Muscle layer of colon (tissue), 2 donors: ENCODE measurements around the gene KRAS.
"Not testable (repeated sequence)": the region's sequence is repeated elsewhere in the genome, so short reads cannot be mapped to it uniquely, and the experiment has no call there.

ENCODE experiments used
- H3K27ac ChIP-seq: one replicate; pipeline ENCODE4 v1.7.0; 2013; ENCODE audit warnings: low read depth, mild to moderate bottlenecking, low read length, moderate library complexity
- H3K27me3 ChIP-seq, 2 donors: one replicate each; pipeline ENCODE4 v1.7.0; 2013; ENCODE audit warnings: low read length in 2 of 2, mild to moderate bottlenecking in 2 of 2; ENCODE audit not compliant: insufficient read depth in 2 of 2, control insufficient read depth in 1 of 2
- H3K36me3 ChIP-seq: one replicate; pipeline ENCODE4 v1.7.0; 2013; ENCODE audit warnings: mild to moderate bottlenecking, low read length; ENCODE audit not compliant: insufficient read depth
- H3K4me1 ChIP-seq: one replicate; pipeline ENCODE4 v1.7.0; 2013; ENCODE audit warnings: mild to moderate bottlenecking, low read length; ENCODE audit not compliant: insufficient read depth
- H3K4me3 ChIP-seq, 2 donors: one replicate each; pipeline ENCODE4 v1.7.0; 2013; ENCODE audit warnings: low read length in 2 of 2, low read depth in 1 of 2, mild to moderate bottlenecking in 1 of 2, moderate library complexity in 1 of 2
- H3K9ac ChIP-seq: one replicate; pipeline ENCODE4 v1.7.0; 2013; ENCODE audit warnings: low read length
- H3K9me3 ChIP-seq: one replicate; pipeline ENCODE4 v1.7.0; 2013; ENCODE audit warnings: mild to moderate bottlenecking, low read length
- donor health status: abdominal sarcoma.
- donor health status: Adenocarcinoma of cecum.

KRAS gene

DNA sequence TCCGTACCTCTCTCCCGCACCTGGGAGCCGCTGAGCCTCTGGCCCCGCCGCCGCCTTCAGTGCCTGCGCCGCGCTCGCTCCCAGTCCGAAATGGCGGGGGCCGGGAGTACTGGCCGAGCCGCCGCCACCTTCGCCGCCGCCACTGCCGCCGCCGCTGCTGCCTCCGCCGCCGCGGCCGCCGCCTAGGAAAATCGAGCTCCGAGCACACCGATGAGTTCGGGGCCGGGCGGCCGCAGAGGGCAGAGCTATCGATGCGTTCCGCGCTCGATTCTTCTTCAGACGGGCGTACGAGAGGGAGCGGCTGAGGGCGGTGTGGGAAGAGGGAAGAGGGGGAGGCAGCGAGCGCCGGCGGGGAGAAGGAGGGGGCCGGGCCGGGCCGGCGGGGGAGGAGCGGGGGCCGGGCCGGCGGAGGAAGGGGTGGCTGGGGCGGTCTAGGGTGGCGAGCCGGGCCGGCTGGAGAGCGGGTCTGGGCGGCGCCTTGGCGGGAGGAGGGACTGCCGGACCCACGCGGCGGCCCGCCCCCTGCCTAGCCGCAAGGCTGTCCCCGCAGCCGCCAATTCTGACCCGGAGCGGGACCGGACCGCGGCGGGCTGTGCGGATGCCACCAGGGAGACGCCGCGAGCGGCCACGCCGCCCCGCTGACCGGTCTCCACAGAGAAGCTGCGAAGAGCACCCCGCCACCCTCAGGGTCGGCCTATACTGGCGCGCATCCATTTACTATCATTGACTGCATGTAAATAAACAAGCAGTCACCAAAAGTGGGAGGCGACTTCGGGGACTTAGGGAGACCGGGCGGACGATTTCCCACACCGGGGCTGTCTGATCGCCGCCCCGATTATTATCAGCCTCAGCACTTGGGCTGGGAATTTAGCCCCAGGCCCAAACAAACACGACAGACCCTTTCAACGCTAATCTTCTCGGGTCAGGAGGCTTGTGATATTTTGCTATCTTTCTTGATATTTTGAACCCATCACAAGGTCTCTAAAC lies at the start of gene KRAS:
Gene KRAS, minus strand, starts transcription at position 186 of the 987 bp plus-strand sequence.
- H3K4me1 ChIP-seq, result peaks cover 6% of the 10 kb centered on the region
- no peaks in the 10 kb centered on the region for H3K27me3 ChIP-seq
- no peaks in the 10 kb centered on the region for H3K9me3 ChIP-seq
- peak within 1 kb of the TSS; percentile 65 for H3K9ac ChIP-seq
- H3K36me3 ChIP-seq, result no peaks in the 10 kb centered on the region
- H3K4me3 ChIP-seq, result peak within 1 kb of the TSS; percentile 85 to 88
- peak within 1 kb of the TSS; percentile 85 for H3K27ac ChIP-seq

DNA sequence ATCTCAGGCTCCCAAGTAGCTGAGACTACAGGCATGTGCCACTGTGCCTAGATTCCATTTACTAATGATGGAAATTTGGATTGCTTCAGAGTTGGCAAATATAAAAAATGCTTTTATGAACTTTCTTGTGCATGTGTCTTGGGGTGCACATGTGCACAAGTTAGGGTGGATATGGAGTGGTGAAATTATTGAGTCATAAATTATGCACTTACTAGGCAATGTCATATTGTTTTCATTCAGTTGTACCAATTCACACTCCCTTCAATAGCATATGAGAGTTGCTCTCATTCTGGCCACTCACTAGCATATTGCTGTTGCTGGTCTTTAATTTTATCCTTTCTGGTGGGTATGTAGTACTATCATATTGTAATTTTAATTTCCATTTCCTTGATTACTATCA lies 45.7 kb upstream of the KRAS start:
- Histone ChIP-seq H3K4me1 (no peaks in the 10 kb centered on the region), H3K27ac (no peak overlapping the region), H3K4me3 (no peak overlapping the region), H3K36me3 (no peaks in the 10 kb centered on the region), H3K9me3 (no peaks in the 10 kb centered on the region), H3K9ac (no peak overlapping the region), H3K27me3 (no peaks in the 10 kb centered on the region)

DNA sequence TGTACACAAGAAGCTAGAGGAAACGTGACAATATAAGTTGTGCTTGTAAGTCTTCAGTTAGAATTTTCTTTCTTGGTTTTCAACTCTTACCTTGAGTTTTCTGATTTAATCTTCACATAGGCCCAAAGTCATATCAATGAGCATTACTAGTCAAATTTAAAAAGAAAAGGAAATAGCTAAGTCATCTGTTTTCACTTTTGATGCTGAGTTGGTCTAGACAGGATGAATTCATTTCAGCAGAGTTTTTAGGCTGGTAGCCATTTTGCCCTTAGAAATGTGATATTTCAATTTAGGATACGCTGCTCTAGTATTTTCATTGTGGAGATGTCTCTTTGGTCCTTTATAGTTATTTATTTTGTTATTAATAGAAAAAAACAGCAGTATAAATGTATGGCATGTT lies 44.6 kb upstream of the KRAS start:
- Histone ChIP-seq H3K4me3 (no peak overlapping the region), H3K36me3 (no peaks in the 10 kb centered on the region), H3K9me3 (no peaks in the 10 kb centered on the region), H3K9ac (no peak overlapping the region), H3K4me1 (no peaks in the 10 kb centered on the region), H3K27me3 (no peaks in the 10 kb centered on the region), H3K27ac (no peak overlapping the region)

DNA sequence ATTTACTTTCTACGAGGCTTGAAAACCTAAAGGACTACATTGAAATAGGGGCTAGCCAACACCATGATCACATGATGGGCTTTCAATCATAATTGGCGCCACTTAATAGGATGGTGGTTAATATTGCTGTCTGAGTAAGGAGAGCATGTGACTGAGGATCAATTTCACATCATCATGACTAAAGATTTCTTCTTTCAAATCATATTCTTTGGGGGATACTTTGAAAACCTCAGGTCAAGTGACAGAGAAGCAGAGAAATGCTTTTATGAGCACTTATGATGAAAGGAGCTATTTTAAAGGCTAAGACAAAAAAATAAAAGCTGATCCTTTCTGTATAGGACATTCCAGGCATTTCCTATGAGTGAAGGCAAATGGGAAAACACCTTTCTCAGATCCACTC lies 42.9 kb upstream of the KRAS start:
- Histone ChIP-seq H3K27me3 (no peaks in the 10 kb centered on the region), H3K9ac (no peak overlapping the region), H3K4me1 (no peaks in the 10 kb centered on the region), H3K27ac (no peak overlapping the region), H3K36me3 (no peaks in the 10 kb centered on the region), H3K4me3 (no peak overlapping the region), H3K9me3 (no peaks in the 10 kb centered on the region)

DNA sequence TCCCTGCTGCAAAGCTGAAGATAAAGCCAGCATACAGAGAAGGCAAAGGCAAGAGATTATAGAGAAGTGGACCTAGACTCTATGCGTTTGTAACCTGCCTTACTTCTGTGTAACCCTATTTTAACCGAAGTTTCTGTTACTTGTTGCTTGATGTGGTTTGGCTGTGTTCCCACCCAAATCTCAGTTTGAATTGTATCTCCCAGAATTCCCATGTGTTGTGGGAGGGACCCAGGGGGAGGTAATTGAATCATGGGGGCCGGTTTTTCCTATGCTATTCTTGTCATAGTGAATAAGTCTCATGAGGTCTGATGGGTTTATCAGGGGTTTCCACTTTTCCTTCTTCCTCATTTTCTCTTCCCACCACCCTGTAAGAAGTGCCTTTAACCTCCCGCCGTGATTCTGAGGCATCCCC lies 42.1 kb upstream of the KRAS start:
- H3K27me3 ChIP-seq, H3K9ac ChIP-seq, H3K27ac ChIP-seq, H3K36me3 ChIP-seq, H3K9me3 ChIP-seq, H3K4me1 ChIP-seq, H3K4me3 ChIP-seq: not testable (repeated sequence)

DNA sequence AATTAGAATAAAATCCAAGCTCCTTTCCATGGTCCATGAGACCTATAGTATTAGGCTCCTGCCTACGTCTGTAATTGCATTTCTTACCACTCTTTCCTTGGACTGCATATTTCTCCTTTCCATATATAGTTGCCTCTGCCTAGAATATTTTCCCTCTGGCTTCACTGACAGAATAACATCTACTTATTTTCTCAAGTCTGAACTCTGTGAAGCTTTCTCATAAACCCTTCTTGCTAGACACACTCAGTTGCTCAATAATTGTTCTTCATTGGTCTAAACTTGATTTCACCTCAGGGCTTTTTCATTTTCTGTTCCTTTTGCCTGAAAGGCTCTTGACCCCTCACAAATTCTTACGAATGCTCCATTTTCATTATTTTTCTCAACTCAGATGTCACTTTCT lies 36.9 kb upstream of the KRAS start:
- no peaks in the 10 kb centered on the region for H3K9me3 ChIP-seq
- H3K9ac ChIP-seq, result no peak overlapping the region
- H3K4me3 ChIP-seq, result no peak overlapping the region
- no peaks in the 10 kb centered on the region for H3K36me3 ChIP-seq
- no peak overlapping the region for H3K27ac ChIP-seq
- H3K4me1 ChIP-seq, result peaks cover 18% of the 10 kb centered on the region
- H3K27me3 ChIP-seq, result no peaks in the 10 kb centered on the region

DNA sequence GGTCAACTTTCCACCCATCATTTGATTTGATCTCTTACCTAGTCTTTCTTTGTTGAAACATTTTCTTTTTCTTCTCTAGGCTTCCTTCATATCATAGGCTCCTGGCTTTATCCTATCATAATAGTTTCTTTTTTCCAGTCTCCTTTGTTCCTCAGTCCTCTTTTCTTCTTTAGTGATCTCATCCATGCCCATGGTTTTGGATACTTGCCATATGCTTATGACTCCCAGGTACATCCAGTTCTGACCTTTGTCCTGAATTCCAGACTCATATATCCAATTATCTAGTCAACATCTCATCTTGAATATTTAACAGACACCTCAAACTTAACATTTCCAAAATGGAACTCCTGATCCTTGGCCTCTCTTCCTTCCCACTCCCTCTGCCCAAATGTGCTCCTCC lies 36.1 kb upstream of the KRAS start:
- H3K27ac ChIP-seq, result no peak overlapping the region
- H3K4me1 ChIP-seq, result peaks cover 24% of the 10 kb centered on the region

DNA sequence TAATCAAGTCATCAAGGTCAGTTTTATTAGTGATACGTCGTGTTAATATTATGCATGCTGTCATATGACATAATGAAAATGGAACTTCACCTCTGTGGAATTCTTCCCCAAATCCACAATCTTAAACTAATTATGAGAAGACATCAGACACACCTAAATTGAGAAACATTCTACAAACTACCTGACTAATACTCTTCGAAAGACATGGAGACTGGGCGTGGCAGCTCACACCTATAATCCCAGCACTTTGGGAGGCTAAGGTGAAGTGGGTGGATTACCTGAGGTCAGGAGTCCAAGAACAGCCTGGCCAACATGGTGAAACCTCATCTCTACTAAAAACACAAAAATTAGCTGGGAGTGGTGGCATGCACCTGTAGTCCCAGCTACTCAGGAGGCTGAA lies 33.3 kb upstream of the KRAS start:
- Histone ChIP-seq H3K36me3 (no peaks in the 10 kb centered on the region), H3K27me3 (no peaks in the 10 kb centered on the region), H3K9ac (no peak overlapping the region), H3K4me3 (no peak overlapping the region), H3K4me1 (peaks cover 24% of the 10 kb centered on the region), H3K27ac (no peak overlapping the region), H3K9me3 (no peaks in the 10 kb centered on the region)

More for the DNA sequence above, 36.1 kb upstream of the KRAS start:
- Histone ChIP-seq H3K9me3 (no peaks in the 10 kb centered on the region), H3K9ac (no peak overlapping the region), H3K27me3 (no peaks in the 10 kb centered on the region), H3K4me3 (no peak overlapping the region), H3K36me3 (no peaks in the 10 kb centered on the region)

DNA sequence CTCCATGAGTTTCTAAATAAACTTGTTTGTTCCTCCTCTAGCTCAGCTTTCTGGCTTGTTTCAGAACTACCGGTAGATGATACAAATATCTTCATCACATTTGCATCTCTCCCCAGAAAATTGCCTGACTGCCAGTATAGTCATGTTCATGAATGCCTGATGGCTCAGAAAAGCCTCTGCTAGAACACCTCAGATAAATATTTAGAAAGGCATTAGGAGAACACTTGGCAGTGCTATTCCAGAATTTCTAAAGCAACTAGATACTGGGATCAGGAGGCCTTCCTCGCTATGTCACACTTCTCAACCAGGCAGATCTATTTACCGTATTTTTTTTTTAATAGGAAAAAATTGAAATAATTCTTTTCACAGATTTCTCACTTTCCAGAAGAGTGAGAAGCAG lies 32.3 kb upstream of the KRAS start:
- Histone ChIP-seq H3K4me3 (no peak overlapping the region), H3K9ac (no peak overlapping the region), H3K4me1 (peaks cover 24% of the 10 kb centered on the region), H3K27ac (peak overlapping the region; percentile 55), H3K27me3 (no peaks in the 10 kb centered on the region), H3K9me3 (no peaks in the 10 kb centered on the region), H3K36me3 (no peaks in the 10 kb centered on the region)

DNA sequence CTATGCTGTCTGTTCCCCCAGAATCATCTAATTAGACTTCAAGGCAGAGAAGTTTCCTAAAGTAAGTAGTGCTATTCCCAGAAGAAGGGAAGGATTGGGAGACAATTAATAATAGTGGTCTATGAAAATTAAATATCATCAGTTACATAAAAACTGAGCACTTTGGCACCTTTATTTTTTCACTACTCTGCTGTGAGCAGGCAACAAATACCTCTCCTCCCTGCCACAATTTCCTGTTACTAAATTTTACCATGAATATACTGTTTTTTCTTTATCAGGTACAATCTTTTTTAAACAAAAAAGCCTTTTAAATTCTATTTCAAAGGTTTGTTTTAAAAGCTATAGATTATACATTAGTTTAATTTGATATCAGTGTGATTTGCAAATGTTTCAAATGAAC lies 29.4 kb upstream of the KRAS start:
- no peaks in the 10 kb centered on the region for H3K9me3 ChIP-seq
- no peak overlapping the region for H3K9ac ChIP-seq
- H3K4me1 ChIP-seq, result peaks cover 27% of the 10 kb centered on the region
- no peaks in the 10 kb centered on the region for H3K36me3 ChIP-seq
- no peaks in the 10 kb centered on the region for H3K27me3 ChIP-seq
- H3K27ac ChIP-seq, result no peak overlapping the region
- no peak overlapping the region for H3K4me3 ChIP-seq

DNA sequence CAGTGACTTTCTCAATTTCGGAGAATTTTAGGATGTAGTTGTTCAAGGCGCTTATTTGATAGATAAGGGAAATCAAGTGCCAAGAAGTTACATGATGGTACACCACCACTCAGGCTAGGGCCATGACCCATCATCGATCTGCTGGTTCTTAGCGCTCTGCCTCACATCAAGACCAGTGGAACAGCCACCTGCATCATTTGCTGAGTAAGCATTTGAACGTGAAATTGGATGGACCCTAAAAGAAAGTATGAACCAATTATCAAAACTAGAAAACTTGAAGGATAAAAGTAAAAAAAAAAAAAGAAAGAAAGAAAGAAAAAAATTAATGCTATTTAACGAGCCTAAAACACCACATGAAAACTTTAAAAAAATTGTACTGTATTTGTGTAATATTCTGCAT lies 27.5 kb upstream of the KRAS start:
- H3K4me1 ChIP-seq, result peaks cover 21% of the 10 kb centered on the region
- no peak overlapping the region for H3K4me3 ChIP-seq
- H3K9me3 ChIP-seq, result no peaks in the 10 kb centered on the region
- no peaks in the 10 kb centered on the region for H3K36me3 ChIP-seq
- H3K27me3 ChIP-seq, result no peaks in the 10 kb centered on the region
- no peak overlapping the region for H3K27ac ChIP-seq
- H3K9ac ChIP-seq, result no peak overlapping the region
